ENCODE data around the gene OR1J1.

OR1J1 gene

DNA sequence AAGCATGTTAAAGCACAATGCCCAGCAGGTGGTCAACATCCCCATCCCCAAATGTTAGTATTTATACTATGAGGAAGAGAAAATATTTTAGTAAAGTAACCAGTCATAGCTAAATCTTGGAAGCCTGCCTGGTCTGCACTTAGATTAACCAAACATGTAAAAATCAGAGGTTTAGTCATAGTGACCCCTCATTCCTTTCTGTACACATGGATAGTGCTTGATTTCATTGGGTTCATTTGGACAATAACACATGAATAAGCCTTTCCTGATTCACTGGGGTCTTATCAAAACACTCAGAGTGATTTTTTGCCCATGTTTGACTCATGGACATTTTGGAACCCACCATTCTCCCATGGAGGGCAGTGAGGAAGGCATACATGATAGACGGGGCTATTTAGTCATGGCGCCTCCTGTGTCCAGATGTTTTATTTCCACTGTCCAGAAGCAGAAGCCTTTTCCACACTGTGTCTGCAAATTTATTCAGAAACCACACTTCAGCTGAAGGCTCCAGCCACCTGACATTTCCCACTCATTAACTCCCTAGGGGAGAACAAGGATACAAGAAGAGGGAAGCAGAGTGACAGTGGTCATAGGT, 32.5 kb downstream of the OR1J1 start:
- no peak for DNase-seq (ENCODE audit: low read depth in 2 of 2)

DNA sequence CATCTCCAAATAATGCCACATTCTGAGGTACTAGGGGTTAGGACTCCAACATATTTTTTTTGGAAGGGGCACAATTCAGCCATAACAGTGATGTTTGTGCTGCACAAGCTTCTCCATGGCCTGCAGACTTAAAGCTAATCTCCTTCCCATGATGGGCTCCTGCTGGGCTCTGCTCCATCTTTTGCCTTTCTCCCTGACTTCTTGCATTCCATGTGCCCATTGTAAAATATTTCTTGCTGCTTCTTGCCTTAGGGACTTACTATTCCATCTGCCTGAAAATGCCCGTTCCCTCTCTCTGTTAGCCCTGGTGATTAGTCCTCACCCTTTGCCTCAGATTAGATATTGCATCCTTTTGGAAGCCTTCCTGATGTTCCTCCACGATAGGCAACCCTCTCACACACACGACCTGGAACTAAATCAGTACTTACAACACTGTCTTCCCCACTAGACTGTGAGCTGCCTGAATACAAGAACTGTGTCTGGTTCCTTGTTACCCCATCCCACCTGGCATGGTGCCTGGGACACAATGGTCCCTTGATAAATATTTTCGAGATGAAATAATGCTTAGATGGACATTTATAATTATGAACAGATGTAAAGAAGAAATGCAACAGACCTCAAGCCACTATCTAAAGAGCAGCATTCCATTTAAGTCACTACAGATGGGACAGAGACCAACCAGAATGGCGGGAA, 33.5 kb downstream of the OR1J1 start:
- DNase-seq (ENCODE audit: low read depth in 2 of 2), result no peak

- DNase-seq (ENCODE audit: low read depth in 2 of 2), result no peak
Measured at GRCh38 chr9:122442568-122442967, 35.2 kb downstream of the OR1J1 start.

Measured in stimulated activated CD8-positive, alpha-beta memory T cell treated with anti-CD3 and anti-CD28 coated beads, Interleukin-15, amount 100 ng/mL, for 4 hours (primary cell).